Hematopoietic multipotent progenitor cell treated with erythropoietin and hydrocortisone succinate and interleukin-3 and kit ligand, for 15 days (in vitro differentiated cells): ENCODE results near the gene CPA5.

Experiments used
- DNase-seq: peaks from one replicate; pipeline ENCODE4 v3.0.0-alpha.2; 2015; ENCODE audit warnings: low spot score

The CPA5 gene

GRCh38 chr7:130397051-130397757 is 52.6 kb downstream of the CPA5 start:
- no peak for DNase-seq

GRCh38 chr7:130397758-130398073 is 53.1 kb downstream of the CPA5 start:
- no peak for DNase-seq

GRCh38 chr7:130398526-130399090 is 54.0 kb downstream of the CPA5 start:
- no peak for DNase-seq

- DNase-seq: no peak
Observed at GRCh38 chr7:130400120-130400572, 55.5 kb downstream of the CPA5 start.

- DNase-seq: no peak
Observed at GRCh38 chr7:130401101-130401500, 56.5 kb downstream of the CPA5 start.

- DNase-seq: no peak
Observed at GRCh38 chr7:130401578-130401977, 57.0 kb downstream of the CPA5 start.

GRCh38 chr7:130405003-130405402 is 60.4 kb downstream of the CPA5 start:
- DNase-seq: no peak

- DNase-seq: no peak
Observed at GRCh38 chr7:130409067-130409711, 64.6 kb downstream of the CPA5 start.

- DNase-seq: no peak
Observed at GRCh38 chr7:130409712-130410072, 65.1 kb downstream of the CPA5 start.

GRCh38 chr7:130410868-130411541 is 66.4 kb downstream of the CPA5 start:
- DNase-seq: no peak

GRCh38 chr7:130413201-130413600 is 68.6 kb downstream of the CPA5 start:
- DNase-seq: no peak

GRCh38 chr7:130415006-130415405 is 70.4 kb downstream of the CPA5 start:
- no peak for DNase-seq

GRCh38 chr7:130417213-130417612 is 72.6 kb downstream of the CPA5 start:
- DNase-seq: no peak

GRCh38 chr7:130418306-130418705 is 73.7 kb downstream of the CPA5 start:
- DNase-seq: no peak
